Uterus (tissue), 4 donors: Measurements from ENCODE around the gene GMDS. TPM values are rescaled to one million over a fixed set of nuclear protein-coding genes. Genes with fewer than 3 reads are reported as not detected.

Source experiments
- DNase-seq, 2 donors: peaks; one replicate each; pipeline ENCODE4 v3.0.0-alpha.2; 2019 to 2020
- H3K27ac ChIP-seq, 2 donors: fragments of 200-600 bp; sonication (generic); 1 replicate in 1 of 2; 2 replicates in 1 of 2; pipeline ENCODE4 v1.5.1; 2016 to 2018
- H3K27me3 ChIP-seq, 2 donors: fragments of 200-600 bp; sonication (generic); one replicate each; pipeline ENCODE4 v1.5.1; 2018 to 2019; ENCODE audit warnings: control low read depth in 1 of 2
- H3K36me3 ChIP-seq, 2 donors: fragments of 200-600 bp; sonication (generic); one replicate each; pipeline ENCODE4 v1.5.1; 2019; ENCODE audit warnings: control low read depth in 1 of 2
- H3K4me1 ChIP-seq, 2 donors: fragments of 200-600 bp; sonication (generic); one replicate each; pipeline ENCODE4 v1.5.1; 2018 to 2019; ENCODE audit warnings: control low read depth in 1 of 2
- H3K4me3 ChIP-seq, 2 donors: fragments of 200-600 bp; sonication (generic); 1 replicate in 1 of 2; 2 replicates in 1 of 2; pipeline ENCODE4 v1.5.1; 2018 to 2019; ENCODE audit warnings: mild to moderate bottlenecking in 1 of 2
- H3K9me3 ChIP-seq, 2 donors: fragments of 200-600 bp; sonication (generic); one replicate each; pipeline ENCODE4 v1.5.1; 2019; ENCODE audit warnings: control low read depth in 1 of 2
- POLR2A ChIP-seq, 2 donors: fragments of 450-650 bp; IDR thresholded peaks; one replicate each; pipeline ENCODE4 v1.6.1; 2016; ENCODE audit warnings: antibody characterized with exemption in 2 of 2, mild to moderate bottlenecking in 1 of 2, moderate library complexity in 1 of 2
- intact Hi-C: fragments of 100-400 bp; cut with DNase I; formaldehyde crosslinking; loops from one replicate; pipeline ENCODE4 v1.15.1; 2023; ENCODE audit warnings: low total_unique reads
- total RNA-seq, 4 donors: library from RNA; depleted of rRNA in 3 of 4; stranded (reverse); fragments of >200 nt in 3 of 4; gene quantifications; one replicate each; pipeline versions ENCODE4 v1.1.0 to v1.2.4, GENCODE V29; 2014 to 2023
- TF ChIP-seq, protein P1 (sequence below), 4 experiments: fragments of 200-600 bp in 2 of 4; fragments of 450-650 bp in 2 of 4; sonication (generic) in 2 of 4; IDR thresholded peaks; one replicate each; pipeline ENCODE4 v1.5.1; 2016 to 2019; ENCODE audit warnings: antibody characterized with exemption in 4 of 4, mild to moderate bottlenecking in 2 of 4, moderate library complexity in 1 of 4
- donor health status: DM: yes; HTN: yes; CAD: no.

The GMDS gene
- total RNA-seq, 4 donors from 2014 or later = 5.3 to 17.4 (median 12.9) TPM

DNA sequence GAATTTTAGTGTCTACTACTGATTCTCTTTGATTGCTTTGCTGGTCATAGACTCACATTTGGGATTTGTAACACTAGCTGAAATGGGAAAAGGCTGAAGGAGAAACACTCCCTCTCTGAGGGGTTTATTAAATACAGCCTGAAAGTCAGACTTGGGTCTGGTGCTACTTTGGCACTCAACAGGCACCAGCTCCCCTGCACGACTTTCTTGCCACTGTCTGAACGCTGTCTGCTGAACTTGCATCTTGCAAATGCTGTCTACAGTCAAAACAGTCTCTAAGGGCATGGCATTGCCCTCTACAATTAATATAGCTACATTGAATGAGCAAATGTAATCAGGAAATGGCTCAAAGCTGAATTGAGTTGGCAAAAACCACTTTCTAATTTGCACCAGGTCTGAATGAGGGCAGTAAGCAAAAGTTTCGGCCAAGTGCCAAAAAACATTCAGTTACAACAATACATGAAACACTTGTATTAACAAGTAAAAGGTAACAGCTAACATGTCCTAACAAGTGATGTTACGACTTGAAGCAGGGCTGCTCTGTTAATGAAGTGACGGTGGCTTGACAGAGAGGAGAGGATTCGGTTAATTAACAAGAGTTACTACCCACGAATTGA, 516.2 kb downstream of the GMDS start:
- Histone ChIP-seq H3K27me3 (no peaks in the 10 kb centered on the region), H3K4me3 (no peak overlapping the region), H3K9me3 (no peaks in the 10 kb centered on the region), H3K4me1 (no peaks in the 10 kb centered on the region), H3K27ac (no peak overlapping the region), H3K36me3 (no peaks in the 10 kb centered on the region)
- DNase-seq = no peak
- TF ChIP-seq, protein P1, sequence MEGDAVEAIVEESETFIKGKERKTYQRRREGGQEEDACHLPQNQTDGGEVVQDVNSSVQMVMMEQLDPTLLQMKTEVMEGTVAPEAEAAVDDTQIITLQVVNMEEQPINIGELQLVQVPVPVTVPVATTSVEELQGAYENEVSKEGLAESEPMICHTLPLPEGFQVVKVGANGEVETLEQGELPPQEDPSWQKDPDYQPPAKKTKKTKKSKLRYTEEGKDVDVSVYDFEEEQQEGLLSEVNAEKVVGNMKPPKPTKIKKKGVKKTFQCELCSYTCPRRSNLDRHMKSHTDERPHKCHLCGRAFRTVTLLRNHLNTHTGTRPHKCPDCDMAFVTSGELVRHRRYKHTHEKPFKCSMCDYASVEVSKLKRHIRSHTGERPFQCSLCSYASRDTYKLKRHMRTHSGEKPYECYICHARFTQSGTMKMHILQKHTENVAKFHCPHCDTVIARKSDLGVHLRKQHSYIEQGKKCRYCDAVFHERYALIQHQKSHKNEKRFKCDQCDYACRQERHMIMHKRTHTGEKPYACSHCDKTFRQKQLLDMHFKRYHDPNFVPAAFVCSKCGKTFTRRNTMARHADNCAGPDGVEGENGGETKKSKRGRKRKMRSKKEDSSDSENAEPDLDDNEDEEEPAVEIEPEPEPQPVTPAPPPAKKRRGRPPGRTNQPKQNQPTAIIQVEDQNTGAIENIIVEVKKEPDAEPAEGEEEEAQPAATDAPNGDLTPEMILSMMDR (IDR thresholded peaks at IDR 0.05) = no peak
- TF ChIP-seq POLR2A (IDR thresholded peaks at IDR 0.05) = no peak
- intact Hi-C loops = no loop called here

DNA sequence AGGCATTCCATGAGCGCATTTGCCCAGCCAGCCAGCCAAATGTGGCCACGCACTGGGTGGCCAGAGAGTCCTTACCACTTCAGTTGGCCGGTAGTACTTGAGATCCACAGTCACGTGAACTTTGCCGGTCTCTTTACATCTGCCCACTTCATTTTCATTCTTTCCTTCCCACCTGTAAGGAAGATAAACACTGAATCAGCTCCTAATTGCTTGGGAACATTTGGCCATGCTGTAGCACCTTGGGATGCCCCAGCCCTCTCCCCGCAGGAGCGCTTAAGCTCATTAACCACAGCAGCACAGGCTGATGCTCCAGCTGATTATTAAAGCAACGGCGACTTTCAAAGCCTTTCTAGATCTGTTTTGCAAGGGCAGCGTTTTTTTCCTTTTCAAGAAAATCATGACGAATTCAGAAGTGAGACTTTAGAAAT, 519.0 kb downstream of the GMDS start:
- H3K4me3 ChIP-seq = no peak overlapping the region
- no peak for DNase-seq
- H3K4me1 ChIP-seq = no peaks in the 10 kb centered on the region
- no peaks in the 10 kb centered on the region for H3K36me3 ChIP-seq
- no peak overlapping the region for H3K27ac ChIP-seq
- intact Hi-C loops = no loop called here
- no peaks in the 10 kb centered on the region for H3K27me3 ChIP-seq
- TF ChIP-seq POLR2A (IDR thresholded peaks at IDR 0.05) = no peak
- TF ChIP-seq, protein P1 (IDR thresholded peaks at IDR 0.05) = no peak
- H3K9me3 ChIP-seq = no peaks in the 10 kb centered on the region

- Histone ChIP-seq H3K27ac (no peak overlapping the region), H3K4me3 (no peak overlapping the region), H3K27me3 (no peaks in the 10 kb centered on the region), H3K36me3 (no peaks in the 10 kb centered on the region), H3K4me1 (no peaks in the 10 kb centered on the region), H3K9me3 (no peaks in the 10 kb centered on the region)
- TF ChIP-seq, protein P1 (IDR thresholded peaks at IDR 0.05) = no peak
- no peak for TF ChIP-seq POLR2A (IDR thresholded peaks at IDR 0.05)
- intact Hi-C loops = no loop called here
- DNase-seq = peak in 1 of 2 donors; percentile 58
Observed at GRCh38 chr6:1724616-1725015, 520.8 kb downstream of the GMDS start.

GRCh38 chr6:1724124-1724523, 521.3 kb downstream of the GMDS start:
- H3K9me3 ChIP-seq = no peaks in the 10 kb centered on the region
- DNase-seq = no peak
- no peaks in the 10 kb centered on the region for H3K4me1 ChIP-seq
- intact Hi-C loops = no loop called here
- H3K27ac ChIP-seq = no peak overlapping the region
- TF ChIP-seq, protein P1 (IDR thresholded peaks at IDR 0.05) = no peak
- TF ChIP-seq POLR2A (IDR thresholded peaks at IDR 0.05) = no peak
- no peaks in the 10 kb centered on the region for H3K36me3 ChIP-seq
- H3K27me3 ChIP-seq = no peaks in the 10 kb centered on the region
- no peak overlapping the region for H3K4me3 ChIP-seq

GRCh38 chr6:1722801-1723200, 522.6 kb downstream of the GMDS start:
- TF ChIP-seq, protein P1 (IDR thresholded peaks at IDR 0.05) = no peak
- no peak for TF ChIP-seq POLR2A (IDR thresholded peaks at IDR 0.05)
- no peaks in the 10 kb centered on the region for H3K27me3 ChIP-seq
- H3K4me1 ChIP-seq = no peaks in the 10 kb centered on the region
- DNase-seq = no peak
- H3K9me3 ChIP-seq = no peaks in the 10 kb centered on the region
- H3K4me3 ChIP-seq = no peak overlapping the region
- no peaks in the 10 kb centered on the region for H3K36me3 ChIP-seq
- intact Hi-C loops = no loop called here
- no peak overlapping the region for H3K27ac ChIP-seq
